ENCODE measurements around the gene WDR37.

Gene WDR37

GRCh38 chr10:1041514-1041913, 14.7 kb upstream of the WDR37 start:
- Histone ChIP-seq H3K9ac (ENCODE audit: low read depth, low read length, poor library complexity) (no peak overlapping the region), H3K4me2 (ENCODE audit: insufficient read depth, low read length, poor library complexity, severe bottlenecking) (no peak overlapping the region), H2BK120ac (ENCODE audit: low read depth, low read length) (no peak overlapping the region), H3K4me1 (ENCODE audit: control insufficient read depth in 2 of 2, insufficient read depth in 1 of 2, low read depth in 1 of 2, low read length in 2 of 2) (peaks cover 7 to 13% of the 10 kb centered on the region in 2 donors), H3K36me3 (replicated peaks in 1 of 2; ENCODE audit: control insufficient read depth in 2 of 2, insufficient read depth in 2 of 2, low read length in 2 of 2) (peaks cover 29 to 95% of the 10 kb centered on the region in 2 donors), H2BK5ac (ENCODE audit: low read length) (no peak overlapping the region), H3K4me3 (ENCODE audit: low read length in 2 of 2) (no peak overlapping the region), H2BK15ac (ENCODE audit: low read length) (no peak overlapping the region), H3K27ac (replicated peaks; ENCODE audit: low read length) (no peak overlapping the region), H4K8ac (ENCODE audit: low read depth, low read length) (no peak overlapping the region), H3K79me1 (ENCODE audit: low read depth, low read length) (no peaks in the 10 kb centered on the region), H2AK5ac (ENCODE audit: low read depth, low read length) (no peak overlapping the region), H2BK12ac (ENCODE audit: low read length) (no peak overlapping the region), H3K27me3 (ENCODE audit: control insufficient read depth in 3 of 3, insufficient read depth in 3 of 3, low read depth in 1 of 3, low read length in 3 of 3) (no peaks in the 10 kb centered on the region), H3K9me3 (replicated peaks in 1 of 2; ENCODE audit: control insufficient read depth in 2 of 2, insufficient read depth in 1 of 2, low read depth in 1 of 2, low read length in 2 of 2) (no peaks in the 10 kb centered on the region), H3K4ac (ENCODE audit: low read length) (no peak overlapping the region), H3K18ac (ENCODE audit: low read length) (no peak overlapping the region), H3K14ac (ENCODE audit: low read length) (no peak overlapping the region), H2AFZ (ENCODE audit: low read length) (no peak overlapping the region), H4K91ac (ENCODE audit: low read depth, low read length, poor library complexity) (no peak overlapping the region), H3K23ac (ENCODE audit: low read depth, low read length, poor library complexity) (no peak overlapping the region)
- no peak for DNase-seq (ENCODE audit: low spot score)
- WGBS, 2 donors (ENCODE audit: extremely low coverage in 2 of 2, insufficient read length in 2 of 2, insufficient replicate concordance in 1 of 2): no CpG with 5 or more reads among the region's 9 CpGs

GRCh38 chr10:1043532-1043995, 12.6 kb upstream of the WDR37 start:
- Histone ChIP-seq H3K79me1 (ENCODE audit: low read depth, low read length) (no peaks in the 10 kb centered on the region), H2BK15ac (ENCODE audit: low read length) (no peak overlapping the region), H3K14ac (ENCODE audit: low read length) (no peak overlapping the region), H2BK12ac (ENCODE audit: low read length) (no peak overlapping the region), H3K23ac (ENCODE audit: low read depth, low read length, poor library complexity) (no peak overlapping the region), H2AK5ac (ENCODE audit: low read depth, low read length) (no peak overlapping the region), H3K27me3 (ENCODE audit: control insufficient read depth in 3 of 3, insufficient read depth in 3 of 3, low read depth in 1 of 3, low read length in 3 of 3) (no peaks in the 10 kb centered on the region), H3K4me1 (ENCODE audit: control insufficient read depth in 2 of 2, insufficient read depth in 1 of 2, low read depth in 1 of 2, low read length in 2 of 2) (peaks cover 9 to 13% of the 10 kb centered on the region in 2 donors), H2AFZ (ENCODE audit: low read length) (no peak overlapping the region), H3K4ac (ENCODE audit: low read length) (no peak overlapping the region), H4K8ac (ENCODE audit: low read depth, low read length) (no peak overlapping the region), H2BK5ac (ENCODE audit: low read length) (no peak overlapping the region), H3K36me3 (replicated peaks in 1 of 2; ENCODE audit: control insufficient read depth in 2 of 2, insufficient read depth in 2 of 2, low read length in 2 of 2) (peaks cover 22 to 88% of the 10 kb centered on the region in 2 donors), H3K27ac (replicated peaks; ENCODE audit: low read length) (no peak overlapping the region), H3K4me2 (ENCODE audit: insufficient read depth, low read length, poor library complexity, severe bottlenecking) (no peak overlapping the region), H2BK120ac (ENCODE audit: low read depth, low read length) (no peak overlapping the region), H3K4me3 (ENCODE audit: low read length in 2 of 2) (no peak overlapping the region), H3K9ac (ENCODE audit: low read depth, low read length, poor library complexity) (no peak overlapping the region), H4K91ac (ENCODE audit: low read depth, low read length, poor library complexity) (no peak overlapping the region), H3K9me3 (replicated peaks in 1 of 2; ENCODE audit: control insufficient read depth in 2 of 2, insufficient read depth in 1 of 2, low read depth in 1 of 2, low read length in 2 of 2) (peaks cover 0 to 1% of the 10 kb centered on the region in 2 donors), H3K18ac (ENCODE audit: low read length) (no peak overlapping the region)
- no peak for DNase-seq (ENCODE audit: low spot score)
- no CpG with 5 or more reads among the region's 12 CpGs for whole genome bisulfite sequencing, 2 donors (ENCODE audit: extremely low coverage in 2 of 2, insufficient read length in 2 of 2, insufficient replicate concordance in 1 of 2)

- no CpG with 5 or more reads among the region's 4 CpGs for WGBS, 2 donors (ENCODE audit: extremely low coverage in 2 of 2, insufficient read length in 2 of 2, insufficient replicate concordance in 1 of 2)
- Histone ChIP-seq H2BK15ac (ENCODE audit: low read length) (no peak overlapping the region), H3K23ac (ENCODE audit: low read depth, low read length, poor library complexity) (no peak overlapping the region), H3K9ac (ENCODE audit: low read depth, low read length, poor library complexity) (no peak overlapping the region), H3K18ac (ENCODE audit: low read length) (no peak overlapping the region), H2BK120ac (ENCODE audit: low read depth, low read length) (no peak overlapping the region), H3K27me3 (ENCODE audit: control insufficient read depth in 3 of 3, insufficient read depth in 3 of 3, low read depth in 1 of 3, low read length in 3 of 3) (no peaks in the 10 kb centered on the region), H3K14ac (ENCODE audit: low read length) (no peak overlapping the region), H3K9me3 (replicated peaks in 1 of 2; ENCODE audit: control insufficient read depth in 2 of 2, insufficient read depth in 1 of 2, low read depth in 1 of 2, low read length in 2 of 2) (peaks cover 0 to 1% of the 10 kb centered on the region in 2 donors), H2AFZ (ENCODE audit: low read length) (no peak overlapping the region), H3K79me1 (ENCODE audit: low read depth, low read length) (no peaks in the 10 kb centered on the region), H3K4me3 (ENCODE audit: low read length in 2 of 2) (peak overlapping the region in 1 of 2 donors; percentile 51), H3K4ac (ENCODE audit: low read length) (no peak overlapping the region), H2AK5ac (ENCODE audit: low read depth, low read length) (no peak overlapping the region), H4K91ac (ENCODE audit: low read depth, low read length, poor library complexity) (no peak overlapping the region), H3K4me2 (ENCODE audit: insufficient read depth, low read length, poor library complexity, severe bottlenecking) (no peak overlapping the region), H3K36me3 (replicated peaks in 1 of 2; ENCODE audit: control insufficient read depth in 2 of 2, insufficient read depth in 2 of 2, low read length in 2 of 2) (peaks cover 22 to 84% of the 10 kb centered on the region in 2 donors), H3K27ac (replicated peaks; ENCODE audit: low read length) (no peak overlapping the region), H3K4me1 (ENCODE audit: control insufficient read depth in 2 of 2, insufficient read depth in 1 of 2, low read depth in 1 of 2, low read length in 2 of 2) (peaks cover 9 to 13% of the 10 kb centered on the region in 2 donors), H4K8ac (ENCODE audit: low read depth, low read length) (no peak overlapping the region), H2BK5ac (ENCODE audit: low read length) (no peak overlapping the region), H2BK12ac (ENCODE audit: low read length) (no peak overlapping the region)
- DNase-seq (ENCODE audit: low spot score): no peak
Measured at GRCh38 chr10:1044146-1044545, 12.0 kb upstream of the WDR37 start.

- Histone ChIP-seq H3K27ac (replicated peaks; ENCODE audit: low read length) (no peak overlapping the region), H3K14ac (ENCODE audit: low read length) (no peak overlapping the region), H3K4me3 (ENCODE audit: low read length in 2 of 2) (peak overlapping the region in 1 of 2 donors; percentile 51), H4K91ac (ENCODE audit: low read depth, low read length, poor library complexity) (no peak overlapping the region), H4K8ac (ENCODE audit: low read depth, low read length) (no peak overlapping the region), H3K9me3 (replicated peaks in 1 of 2; ENCODE audit: control insufficient read depth in 2 of 2, insufficient read depth in 1 of 2, low read depth in 1 of 2, low read length in 2 of 2) (peaks cover 0 to 1% of the 10 kb centered on the region in 2 donors), H2AFZ (ENCODE audit: low read length) (no peak overlapping the region), H3K23ac (ENCODE audit: low read depth, low read length, poor library complexity) (no peak overlapping the region), H3K4me2 (ENCODE audit: insufficient read depth, low read length, poor library complexity, severe bottlenecking) (no peak overlapping the region), H2BK120ac (ENCODE audit: low read depth, low read length) (no peak overlapping the region), H2BK12ac (ENCODE audit: low read length) (no peak overlapping the region), H2AK5ac (ENCODE audit: low read depth, low read length) (no peak overlapping the region), H3K36me3 (replicated peaks in 1 of 2; ENCODE audit: control insufficient read depth in 2 of 2, insufficient read depth in 2 of 2, low read length in 2 of 2) (peaks cover 22 to 75% of the 10 kb centered on the region in 2 donors), H3K9ac (ENCODE audit: low read depth, low read length, poor library complexity) (no peak overlapping the region), H2BK15ac (ENCODE audit: low read length) (no peak overlapping the region), H2BK5ac (ENCODE audit: low read length) (no peak overlapping the region), H3K79me1 (ENCODE audit: low read depth, low read length) (no peaks in the 10 kb centered on the region), H3K4me1 (ENCODE audit: control insufficient read depth in 2 of 2, insufficient read depth in 1 of 2, low read depth in 1 of 2, low read length in 2 of 2) (peaks cover 9 to 13% of the 10 kb centered on the region in 2 donors), H3K18ac (ENCODE audit: low read length) (no peak overlapping the region), H3K27me3 (ENCODE audit: control insufficient read depth in 3 of 3, insufficient read depth in 3 of 3, low read depth in 1 of 3, low read length in 3 of 3) (no peaks in the 10 kb centered on the region), H3K4ac (ENCODE audit: low read length) (no peak overlapping the region)
- WGBS, 2 donors (ENCODE audit: extremely low coverage in 2 of 2, insufficient read length in 2 of 2, insufficient replicate concordance in 1 of 2): no CpG with 5 or more reads among the region's 4 CpGs
- DNase-seq (ENCODE audit: low spot score): no peak
Measured at GRCh38 chr10:1044964-1045363, 11.2 kb upstream of the WDR37 start.
